Activated effector memory CD4-positive, alpha-beta T cell treated with anti-CD3 and anti-CD28 coated beads, Interleukin-2, amount 50 U/mL, for 16 hours (primary cell): ENCODE measurements around the gene PRPF38B.

Source experiments
- DNase-seq: peaks from one replicate; pipeline ENCODE4 v3.0.0-alpha.2; 2020

The PRPF38B gene

GRCh38 chr1:108718927-108719655 is 27.0 kb downstream of the PRPF38B start:
- DNase-seq: no peak

DNA sequence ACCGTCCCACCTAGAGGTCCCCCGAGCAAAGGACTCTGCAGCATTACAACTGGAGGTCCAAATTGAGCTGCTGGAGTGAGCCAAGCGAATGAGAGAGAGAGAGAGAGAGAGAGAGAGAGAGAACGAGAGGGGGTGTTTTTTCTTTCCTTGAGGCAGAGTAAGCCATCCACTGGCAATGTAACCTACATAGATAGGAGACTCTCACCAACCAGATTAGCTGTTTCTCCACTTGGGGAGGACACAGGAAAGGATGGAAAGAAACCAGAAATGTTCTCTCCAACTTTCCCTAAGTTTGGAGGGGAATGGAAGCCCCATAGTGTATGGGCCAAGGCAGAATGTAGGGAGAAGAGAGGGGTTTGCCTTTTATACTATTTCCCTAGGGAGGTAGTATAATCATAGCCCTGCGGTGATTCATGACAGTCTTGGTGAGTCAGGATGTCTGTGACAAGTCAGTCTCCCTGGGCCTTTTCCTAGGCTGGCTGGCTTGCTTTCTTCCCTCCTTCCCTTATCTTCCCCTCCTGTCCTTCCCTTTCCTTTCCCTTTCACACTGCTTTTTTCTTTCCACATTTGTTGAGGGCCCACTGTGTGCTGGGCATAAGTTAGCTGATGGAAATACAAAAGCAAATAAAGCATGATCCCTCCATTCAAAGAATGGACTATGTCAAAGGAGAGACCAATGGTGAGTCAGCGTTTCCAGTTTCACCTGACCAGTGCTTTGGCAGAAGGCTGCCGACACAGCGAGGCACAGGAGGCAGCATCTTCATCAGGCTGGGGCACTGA is 27.7 kb downstream of the PRPF38B start:
- no peak for DNase-seq

- no peak for DNase-seq
These were observed 30.2 kb downstream of the PRPF38B start for GRCh38 chr1:108722292-108722691.

- no peak for DNase-seq
These were observed 33.8 kb downstream of the PRPF38B start for GRCh38 chr1:108725906-108726305.

- no peak for DNase-seq
These were observed 36.3 kb downstream of the PRPF38B start for GRCh38 chr1:108728327-108728923.

- no peak for DNase-seq
These were observed 37.4 kb downstream of the PRPF38B start for GRCh38 chr1:108729481-108729880.

GRCh38 chr1:108732398-108732797 is 40.3 kb downstream of the PRPF38B start:
- DNase-seq: no peak

DNA sequence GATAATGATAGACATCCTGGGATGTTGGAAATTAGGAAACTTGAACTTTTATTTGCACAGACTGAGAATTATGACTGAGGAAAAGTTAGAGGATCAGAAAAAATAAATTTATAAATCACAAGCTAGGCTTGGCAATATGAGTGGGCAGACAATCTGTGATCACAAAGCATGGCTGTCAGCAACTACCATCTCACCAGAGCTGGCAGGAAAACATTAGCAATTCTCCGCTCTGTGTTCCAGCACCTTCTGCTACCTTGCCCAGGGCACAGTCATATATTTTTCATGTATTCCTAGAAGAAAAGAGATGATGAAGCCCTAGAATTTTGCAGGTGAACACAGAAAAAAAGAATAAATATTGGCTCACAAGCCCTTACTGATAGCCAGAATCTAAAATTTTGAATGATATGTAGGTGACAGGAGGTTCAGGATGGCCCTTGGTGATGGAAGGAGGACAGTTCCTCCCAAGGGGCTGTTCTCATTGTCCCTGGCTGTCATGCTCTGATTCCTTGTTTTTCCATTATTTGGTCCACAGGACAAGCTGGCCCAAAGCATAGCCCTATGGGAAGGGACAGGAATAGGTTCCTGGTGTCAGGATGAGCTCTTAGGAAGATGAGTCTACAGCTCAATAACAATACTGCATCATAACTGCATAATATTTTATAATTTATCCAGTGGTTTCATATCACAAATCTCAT is 42.2 kb downstream of the PRPF38B start:
- no peak for DNase-seq

DNA sequence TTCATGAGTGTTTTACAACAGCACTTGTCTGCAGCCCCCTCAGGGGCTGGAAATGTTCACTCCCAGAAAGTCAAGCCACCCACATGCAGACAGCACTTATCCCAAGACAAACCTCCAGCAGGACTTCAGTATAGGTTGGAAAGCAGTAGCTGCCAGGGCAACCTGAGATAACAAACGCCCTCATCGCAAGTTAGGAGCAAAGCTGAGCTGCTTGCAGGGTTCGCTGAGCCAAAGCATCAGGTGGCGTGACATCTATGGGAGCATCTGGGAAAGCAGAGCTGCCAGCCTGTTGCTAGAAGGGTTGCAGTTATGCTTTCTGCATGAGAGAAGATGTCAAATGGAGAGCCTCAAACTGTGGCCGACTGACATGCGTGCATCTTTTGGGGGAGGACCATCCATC is 50.1 kb downstream of the PRPF38B start:
- no peak for DNase-seq

- DNase-seq: no peak
These were observed 53.9 kb downstream of the PRPF38B start for GRCh38 chr1:108745980-108746381.

DNA sequence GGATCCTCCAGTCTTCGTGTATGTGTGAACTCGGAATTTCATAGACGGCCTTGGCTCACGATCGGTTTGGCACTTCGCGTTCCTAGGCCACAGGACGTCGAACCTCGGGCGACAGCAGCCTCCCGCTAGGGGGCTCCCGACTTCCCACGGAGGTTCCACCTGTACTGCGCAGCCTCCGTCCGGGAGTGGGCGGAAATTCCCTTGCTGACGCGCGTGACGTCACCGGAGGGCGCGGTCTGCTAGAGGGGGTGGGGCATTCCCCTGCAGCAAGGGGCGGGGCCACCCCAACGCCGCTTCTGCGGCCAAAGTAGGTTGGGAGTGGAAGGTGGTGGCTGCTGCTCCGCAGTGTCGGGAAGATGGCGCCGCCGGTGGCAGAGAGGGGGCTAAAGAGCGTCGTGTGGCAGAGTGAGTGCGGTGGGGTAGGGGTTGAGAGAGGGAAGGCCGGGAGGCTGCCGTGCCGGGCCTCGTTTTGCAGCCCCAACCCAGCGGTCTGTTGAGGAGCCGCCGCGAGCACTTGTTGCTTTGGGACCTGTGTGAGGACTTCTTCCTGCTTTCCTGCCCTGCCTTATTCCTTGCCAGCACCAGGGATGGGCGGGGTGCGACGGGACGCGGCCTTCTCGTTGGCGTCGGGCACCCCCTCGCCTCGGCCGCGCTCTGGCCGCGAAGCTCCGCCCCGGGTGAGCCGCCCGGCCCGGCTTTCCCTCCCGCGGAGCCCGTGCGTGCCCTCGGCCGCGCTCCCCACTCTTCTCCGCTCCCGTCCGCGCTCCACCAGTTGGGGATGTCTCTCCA is 54.5 kb downstream of the PRPF38B start, which contains the start of gene STXBP3:
Gene STXBP3 (plus strand): TSS at position 293 of the 789 bp plus-strand sequence. CDS start 64 bp downstream, at position 357.
- DNase-seq: peak; percentile 100

- peak; percentile 75 for DNase-seq
These were observed 55.2 kb downstream of the PRPF38B start for GRCh38 chr1:108747171-108747850.

DNA sequence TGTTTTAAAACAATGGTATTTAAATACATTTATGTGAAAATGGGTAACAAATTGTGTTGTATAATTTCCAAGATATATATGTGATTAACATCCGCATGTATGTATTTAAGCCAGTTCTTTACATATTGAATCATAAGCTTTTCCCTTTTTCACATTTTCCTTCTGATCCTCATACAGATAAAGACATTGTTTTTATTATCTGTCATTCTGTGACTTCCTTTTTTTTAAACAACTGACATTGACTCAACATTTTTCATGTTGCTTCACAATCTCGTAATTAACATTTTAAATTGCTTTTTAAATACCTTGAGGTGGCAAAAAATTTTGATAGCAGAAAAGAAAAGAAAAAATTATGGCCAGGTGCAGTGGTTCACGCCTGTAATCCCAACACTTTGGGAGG is 55.8 kb downstream of the PRPF38B start:
- DNase-seq: no peak

GRCh38 chr1:108749081-108749480 is 57.0 kb downstream of the PRPF38B start:
- DNase-seq: no peak

GRCh38 chr1:108750476-108751181 is 58.5 kb downstream of the PRPF38B start:
- no peak for DNase-seq
